Activated CD8-positive, alpha-beta memory T cell treated with anti-CD3 and anti-CD28 coated beads for 24 hours (primary cell): ENCODE data around the gene NRP2.
A peak's percentile ranks its signal among the peaks of the same experiment; 100 is the strongest.

Experiments used
- DNase-seq: peaks from one replicate; pipeline ENCODE4 v3.0.0-alpha.2; 2020

NRP2 gene

GRCh38 chr2:205759257-205759656 lies 77.0 kb downstream of the NRP2 start:
- no peak for DNase-seq

- no peak for DNase-seq
Measured at GRCh38 chr2:205759732-205760131, 77.4 kb downstream of the NRP2 start.

- DNase-seq = no peak
Measured at GRCh38 chr2:205760157-205760556, 77.9 kb downstream of the NRP2 start.

- DNase-seq = no peak
Measured at GRCh38 chr2:205761421-205761820, 79.1 kb downstream of the NRP2 start.

- no peak for DNase-seq
Measured at GRCh38 chr2:205762881-205763280, 80.6 kb downstream of the NRP2 start.

- peak; percentile 59 for DNase-seq
Measured at GRCh38 chr2:205763708-205764211, 81.5 kb downstream of the NRP2 start.

GRCh38 chr2:205764270-205764746 lies 82.0 kb downstream of the NRP2 start:
- no peak for DNase-seq

- no peak for DNase-seq
Measured at GRCh38 chr2:205765151-205765550, 82.8 kb downstream of the NRP2 start.

- DNase-seq = peak; percentile 71
Measured at GRCh38 chr2:205766779-205767359, 84.6 kb downstream of the NRP2 start.

GRCh38 chr2:205767617-205768016 lies 85.3 kb downstream of the NRP2 start:
- no peak for DNase-seq

- DNase-seq = no peak
Measured at GRCh38 chr2:205768341-205768740, 86.0 kb downstream of the NRP2 start.

- DNase-seq = no peak
Measured at GRCh38 chr2:205768815-205769494, 86.7 kb downstream of the NRP2 start.

GRCh38 chr2:205769495-205769850 lies 87.2 kb downstream of the NRP2 start:
- DNase-seq = no peak

GRCh38 chr2:205769879-205770278 lies 87.6 kb downstream of the NRP2 start:
- no peak for DNase-seq

GRCh38 chr2:205770577-205770976 lies 88.3 kb downstream of the NRP2 start:
- DNase-seq = no peak

- DNase-seq = no peak
Measured at GRCh38 chr2:205771031-205771430, 88.7 kb downstream of the NRP2 start.

- DNase-seq = no peak
Measured at GRCh38 chr2:205771666-205772065, 89.4 kb downstream of the NRP2 start.

GRCh38 chr2:205772983-205773382 lies 90.7 kb downstream of the NRP2 start:
- no peak for DNase-seq

GRCh38 chr2:205773989-205774388 lies 91.7 kb downstream of the NRP2 start:
- DNase-seq = no peak

- no peak for DNase-seq
Measured at GRCh38 chr2:205775097-205775877, 93.0 kb downstream of the NRP2 start.

- peak; percentile 63 for DNase-seq
Measured at GRCh38 chr2:205776139-205776538, 93.8 kb downstream of the NRP2 start.

GRCh38 chr2:205776720-205777119 lies 94.4 kb downstream of the NRP2 start:
- DNase-seq = no peak

- DNase-seq = no peak
Measured at GRCh38 chr2:205778356-205778755, 96.1 kb downstream of the NRP2 start.

GRCh38 chr2:205780645-205781044 lies 98.3 kb downstream of the NRP2 start:
- DNase-seq = no peak
